Fibroblast of gingiva (primary cell): Measurements from ENCODE around the gene FHL1.
"Not testable (repeated sequence)": the region's sequence is repeated elsewhere in the genome, so short reads cannot be mapped to it uniquely, and the experiment has no call there.

ENCODE experiments used
- DNase-seq: peaks from one replicate; pipeline ENCODE4 v3.0.0-alpha.2; 2011; ENCODE audit warnings: low read depth

Gene FHL1

DNA sequence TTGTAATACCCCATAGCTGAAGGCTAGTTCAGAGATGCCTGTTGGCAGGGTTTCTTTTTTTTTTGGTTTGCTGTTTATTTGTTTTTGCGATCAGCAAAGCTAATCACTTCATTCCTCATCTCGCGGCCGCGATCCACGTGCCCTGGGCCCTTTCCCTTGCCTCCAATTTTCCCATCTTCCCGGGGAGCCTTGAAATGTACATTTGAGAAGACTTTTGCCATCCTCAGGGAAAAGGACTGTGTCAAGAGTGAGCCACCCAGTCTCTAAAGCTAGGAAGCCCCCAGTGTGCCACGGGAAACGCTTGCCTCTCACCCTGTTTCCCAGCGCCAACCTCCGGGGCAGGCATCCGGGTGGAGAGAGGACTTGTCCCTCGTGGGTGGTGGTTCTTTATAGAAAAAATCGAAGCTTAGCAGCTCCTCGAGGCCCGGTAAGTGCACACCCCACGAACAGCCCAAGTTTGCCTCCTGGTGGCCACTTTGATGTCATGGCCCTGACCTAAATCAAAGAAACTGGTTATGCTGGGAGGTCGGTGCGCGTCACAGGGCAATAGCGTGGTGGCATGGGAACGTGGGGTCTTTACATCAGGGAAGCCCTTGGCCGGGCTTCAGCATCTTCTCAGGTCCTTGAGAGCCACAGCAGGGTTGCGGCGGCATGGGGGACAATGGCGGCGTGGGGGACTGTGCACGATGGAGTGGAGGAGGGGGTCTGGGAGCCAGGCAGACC lies 61.8 kb downstream of the FHL1 start:
- DNase-seq: peak; percentile 71

DNA sequence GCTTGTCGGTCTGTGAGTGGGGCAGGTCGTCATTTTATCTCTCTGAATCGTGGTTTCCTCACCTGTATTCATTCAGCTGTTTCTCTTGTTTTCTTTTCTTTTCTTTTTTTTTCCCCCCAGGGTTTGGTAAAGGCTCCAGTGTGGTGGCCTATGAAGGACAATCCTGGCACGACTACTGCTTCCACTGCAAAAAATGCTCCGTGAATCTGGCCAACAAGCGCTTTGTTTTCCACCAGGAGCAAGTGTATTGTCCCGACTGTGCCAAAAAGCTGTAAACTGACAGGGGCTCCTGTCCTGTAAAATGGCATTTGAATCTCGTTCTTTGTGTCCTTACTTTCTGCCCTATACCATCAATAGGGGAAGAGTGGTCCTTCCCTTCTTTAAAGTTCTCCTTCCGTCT lies 62.4 kb downstream of the FHL1 start:
- DNase-seq: no peak

DNA sequence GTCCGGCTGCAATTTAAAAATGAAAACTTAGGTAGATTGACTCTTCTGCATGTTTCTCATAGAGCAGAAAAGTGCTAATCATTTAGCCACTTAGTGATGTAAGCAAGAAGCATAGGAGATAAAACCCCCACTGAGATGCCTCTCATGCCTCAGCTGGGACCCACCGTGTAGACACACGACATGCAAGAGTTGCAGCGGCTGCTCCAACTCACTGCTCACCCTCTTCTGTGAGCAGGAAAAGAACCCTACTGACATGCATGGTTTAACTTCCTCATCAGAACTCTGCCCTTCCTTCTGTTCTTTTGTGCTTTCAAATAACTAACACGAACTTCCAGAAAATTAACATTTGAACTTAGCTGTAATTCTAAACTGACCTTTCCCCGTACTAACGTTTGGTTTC lies 62.9 kb downstream of the FHL1 start:
- no peak for DNase-seq

DNA sequence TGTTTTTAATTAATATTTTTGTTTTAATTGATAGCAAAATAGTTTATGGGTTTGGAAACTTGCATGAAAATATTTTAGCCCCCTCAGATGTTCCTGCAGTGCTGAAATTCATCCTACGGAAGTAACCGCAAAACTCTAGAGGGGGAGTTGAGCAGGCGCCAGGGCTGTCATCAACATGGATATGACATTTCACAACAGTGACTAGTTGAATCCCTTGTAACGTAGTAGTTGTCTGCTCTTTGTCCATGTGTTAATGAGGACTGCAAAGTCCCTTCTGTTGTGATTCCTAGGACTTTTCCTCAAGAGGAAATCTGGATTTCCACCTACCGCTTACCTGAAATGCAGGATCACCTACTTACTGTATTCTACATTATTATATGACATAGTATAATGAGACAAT lies 63.5 kb downstream of the FHL1 start:
- DNase-seq: peak; percentile 44

DNA sequence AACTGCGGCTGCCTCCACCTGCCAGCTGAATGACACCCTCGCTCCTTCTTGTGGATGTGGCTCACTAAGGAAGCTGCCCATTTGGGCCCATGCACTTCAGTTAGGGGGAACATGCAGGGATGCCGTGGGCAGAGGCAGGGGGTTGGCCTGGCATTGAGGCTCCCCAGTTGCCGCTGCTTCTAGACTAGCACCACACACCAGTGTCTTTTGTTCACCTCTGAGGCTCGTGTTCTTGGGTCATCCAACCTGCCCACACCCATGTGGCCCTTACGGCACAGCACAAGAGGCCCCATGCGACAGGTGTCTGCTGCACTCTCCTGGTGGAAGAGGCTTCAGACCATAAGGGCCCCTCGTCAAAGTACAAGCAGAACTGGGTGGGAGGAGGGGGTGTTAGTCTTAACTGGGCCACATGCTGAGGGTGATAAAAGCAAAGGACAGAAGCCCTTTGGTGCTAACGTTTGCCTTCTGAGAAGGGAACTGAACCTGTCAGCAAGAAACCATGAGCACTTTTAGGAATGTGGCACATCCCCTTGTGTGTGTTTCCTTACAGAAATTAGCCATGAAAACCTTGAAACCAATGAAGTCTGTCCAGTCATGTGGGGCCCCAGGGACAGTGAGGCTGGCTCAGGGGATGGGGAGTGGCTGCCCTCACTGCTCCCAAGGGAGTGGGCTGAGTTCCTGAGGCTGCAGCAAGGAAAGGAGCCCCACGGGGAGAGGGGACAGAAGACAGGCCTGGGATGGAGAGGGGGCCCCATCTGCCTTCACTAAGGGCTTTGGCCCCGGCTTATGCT lies 64.6 kb downstream of the FHL1 start:
- no peak for DNase-seq

DNA sequence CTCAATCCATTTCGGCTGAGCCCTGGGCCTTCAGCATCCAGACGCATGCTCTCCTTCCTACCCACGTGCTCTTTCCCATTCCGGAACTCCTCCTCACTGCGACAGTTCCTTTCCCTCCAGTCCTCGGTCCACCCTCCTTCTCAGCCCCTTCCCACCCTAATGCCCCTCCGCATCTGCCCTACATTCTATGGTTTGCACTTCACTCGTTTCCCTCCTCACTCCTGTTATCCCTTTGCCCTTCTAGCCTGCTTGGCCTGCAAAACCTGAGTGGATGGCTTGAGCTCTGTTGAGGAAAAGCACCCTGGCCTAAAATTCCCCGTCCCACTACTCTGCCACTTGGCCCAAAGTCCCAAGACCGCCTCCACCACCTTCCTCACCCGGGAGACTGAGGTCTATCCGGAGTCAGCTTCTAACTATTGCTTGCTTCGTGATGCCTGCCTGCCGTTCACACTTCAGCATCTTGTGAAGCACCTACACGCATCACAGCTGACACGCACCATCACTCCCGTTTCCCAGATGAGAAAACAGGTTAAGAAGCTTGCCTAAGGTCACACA lies 65.3 kb downstream of the FHL1 start:
- no peak for DNase-seq

DNA sequence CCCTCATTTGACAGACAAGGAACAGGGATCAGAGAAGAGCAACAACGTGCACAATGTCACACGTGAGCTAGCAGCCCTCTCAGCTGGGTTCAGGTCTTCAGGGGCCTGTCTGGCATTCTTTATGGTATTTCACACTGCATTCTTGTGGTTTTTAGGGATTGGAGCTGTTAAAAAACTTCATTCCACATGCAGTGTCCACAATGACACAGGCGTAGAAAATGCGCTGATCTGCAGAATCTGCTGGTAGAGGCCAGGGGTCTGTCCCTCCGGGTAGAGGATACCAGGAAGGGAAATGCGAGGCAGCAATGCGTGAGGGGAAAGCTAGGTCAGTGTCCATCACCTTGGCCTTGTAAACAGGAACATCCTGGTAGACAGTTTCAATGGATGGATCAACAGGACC lies 67.2 kb downstream of the FHL1 start:
- peak; percentile 83 for DNase-seq

DNA sequence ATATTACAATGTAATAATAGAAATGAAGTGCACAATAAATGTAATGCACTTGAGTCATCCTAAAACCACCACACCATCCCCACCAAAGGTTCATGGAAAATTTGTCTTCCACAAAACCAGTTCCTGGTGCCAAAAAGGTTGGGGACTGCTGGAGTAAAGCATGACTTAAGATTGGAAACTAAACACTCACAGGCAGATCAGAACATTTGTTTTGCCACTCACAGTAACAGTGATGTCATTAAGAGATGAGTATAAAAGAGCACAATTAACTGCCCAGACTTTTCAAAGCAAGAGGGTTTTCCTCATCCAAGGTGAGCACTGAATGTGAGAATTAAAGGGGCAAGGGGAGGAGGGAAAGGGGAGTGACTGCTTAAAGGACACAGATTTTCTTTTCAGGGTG lies 68.2 kb downstream of the FHL1 start:
- DNase-seq: peak; percentile 58

DNA sequence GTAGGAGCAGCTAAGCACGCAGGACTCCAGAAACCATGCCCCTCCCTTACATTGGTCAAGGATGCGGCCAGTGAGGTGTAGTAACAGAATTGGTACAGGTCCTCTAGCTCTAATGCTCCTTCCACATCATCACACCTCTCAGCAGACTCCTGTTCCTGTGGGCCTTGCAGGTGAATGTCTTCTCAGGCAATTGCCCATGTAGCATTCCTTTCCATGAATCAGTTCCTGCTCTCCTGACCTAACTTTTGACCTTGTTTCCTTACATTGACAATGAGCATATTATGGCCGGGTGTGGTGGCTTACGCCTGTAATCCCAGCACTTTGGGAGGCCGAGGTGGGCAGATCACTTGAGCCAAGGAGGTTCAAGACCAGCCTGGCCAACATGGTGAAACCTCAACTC lies 72.6 kb downstream of the FHL1 start:
- no peak for DNase-seq

DNA sequence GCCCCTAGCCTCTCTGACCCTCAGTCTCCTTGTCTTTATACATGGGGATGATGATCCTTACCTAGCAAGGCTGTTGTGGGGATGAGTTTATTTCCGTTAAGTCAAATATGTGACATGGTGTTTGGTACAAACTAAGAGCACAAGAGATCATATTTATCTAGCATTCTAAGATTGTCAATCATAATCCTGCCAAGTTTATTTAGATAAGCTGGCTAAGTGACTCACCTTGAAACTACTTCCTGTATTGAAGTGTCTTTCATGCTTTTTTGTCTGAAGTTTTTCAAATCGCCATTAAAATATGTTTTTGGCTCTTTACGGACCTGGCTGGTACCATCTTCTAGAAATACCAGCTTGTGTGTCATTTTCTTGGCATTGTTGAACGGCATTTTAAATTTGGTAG lies 73.2 kb downstream of the FHL1 start:
- DNase-seq: no peak

DNA sequence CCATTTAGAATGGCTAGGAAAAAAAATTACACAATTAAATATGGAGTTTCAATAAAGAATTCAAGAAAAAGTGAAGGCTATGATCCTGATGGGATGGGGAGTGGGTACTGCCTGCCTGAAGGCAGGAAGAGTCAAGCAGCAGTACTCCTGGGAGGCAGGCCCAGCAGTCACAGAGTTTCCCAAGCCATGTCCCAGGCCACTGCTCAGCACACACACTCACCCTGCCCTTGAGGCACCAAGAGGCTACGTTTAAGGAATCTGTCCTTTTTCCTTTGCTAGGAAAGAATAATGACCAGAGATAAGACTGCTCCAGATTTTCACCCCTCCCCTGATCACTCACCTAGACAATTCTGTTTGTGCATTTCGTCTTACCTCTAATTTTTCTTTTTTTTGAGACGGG lies 73.6 kb downstream of the FHL1 start:
- DNase-seq: no peak

DNA sequence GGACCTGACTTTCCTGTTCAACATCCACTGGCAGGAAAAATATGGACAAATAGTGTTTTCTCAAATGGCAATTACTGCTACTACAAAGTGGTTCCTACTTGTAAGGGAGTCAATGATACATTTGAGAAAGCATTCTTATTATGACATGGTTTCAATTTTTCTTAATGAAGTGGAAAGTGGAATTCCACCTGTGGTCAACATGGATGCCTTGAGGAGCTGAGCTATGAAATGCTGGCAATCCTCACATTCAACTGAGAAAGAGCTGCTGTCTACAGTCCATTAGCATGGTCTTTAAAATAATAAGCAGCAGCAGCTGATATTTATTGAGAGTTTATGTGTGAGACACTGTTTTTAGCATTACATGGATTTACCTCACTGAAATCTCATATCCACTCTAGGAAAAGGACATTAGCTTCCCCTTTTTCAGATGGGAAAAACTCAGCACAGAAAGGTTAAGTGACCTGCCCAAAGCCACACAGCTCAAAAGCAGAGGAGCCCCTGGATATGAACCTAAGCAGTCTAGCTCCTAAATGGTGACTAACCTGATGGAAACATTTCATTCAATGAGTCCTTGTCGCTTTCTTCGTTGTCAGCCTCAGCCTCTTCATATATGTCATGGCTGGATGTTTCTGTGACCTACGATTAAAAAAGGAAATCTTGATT lies 74.6 kb downstream of the FHL1 start:
- DNase-seq: no peak

DNA sequence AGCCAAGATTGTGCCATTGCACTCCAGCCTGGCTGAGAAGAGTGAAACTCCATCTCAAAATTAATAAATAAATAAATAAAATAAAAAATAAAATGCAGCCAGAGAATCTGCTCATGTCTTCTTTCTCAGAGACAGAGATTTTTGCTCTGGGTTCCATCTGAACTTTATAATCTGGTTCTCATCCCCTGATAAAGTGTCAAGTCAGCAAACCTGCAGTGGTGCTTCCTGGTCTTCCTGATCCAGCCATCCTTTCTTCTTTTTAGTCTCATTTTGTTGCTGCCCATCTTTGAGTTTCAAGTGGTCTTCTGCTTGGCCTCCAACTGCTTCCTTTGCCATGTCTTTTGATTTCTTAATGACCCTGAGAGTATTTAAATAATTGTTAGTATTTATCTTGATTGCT lies 79.7 kb downstream of the FHL1 start:
- DNase-seq: no peak

DNA sequence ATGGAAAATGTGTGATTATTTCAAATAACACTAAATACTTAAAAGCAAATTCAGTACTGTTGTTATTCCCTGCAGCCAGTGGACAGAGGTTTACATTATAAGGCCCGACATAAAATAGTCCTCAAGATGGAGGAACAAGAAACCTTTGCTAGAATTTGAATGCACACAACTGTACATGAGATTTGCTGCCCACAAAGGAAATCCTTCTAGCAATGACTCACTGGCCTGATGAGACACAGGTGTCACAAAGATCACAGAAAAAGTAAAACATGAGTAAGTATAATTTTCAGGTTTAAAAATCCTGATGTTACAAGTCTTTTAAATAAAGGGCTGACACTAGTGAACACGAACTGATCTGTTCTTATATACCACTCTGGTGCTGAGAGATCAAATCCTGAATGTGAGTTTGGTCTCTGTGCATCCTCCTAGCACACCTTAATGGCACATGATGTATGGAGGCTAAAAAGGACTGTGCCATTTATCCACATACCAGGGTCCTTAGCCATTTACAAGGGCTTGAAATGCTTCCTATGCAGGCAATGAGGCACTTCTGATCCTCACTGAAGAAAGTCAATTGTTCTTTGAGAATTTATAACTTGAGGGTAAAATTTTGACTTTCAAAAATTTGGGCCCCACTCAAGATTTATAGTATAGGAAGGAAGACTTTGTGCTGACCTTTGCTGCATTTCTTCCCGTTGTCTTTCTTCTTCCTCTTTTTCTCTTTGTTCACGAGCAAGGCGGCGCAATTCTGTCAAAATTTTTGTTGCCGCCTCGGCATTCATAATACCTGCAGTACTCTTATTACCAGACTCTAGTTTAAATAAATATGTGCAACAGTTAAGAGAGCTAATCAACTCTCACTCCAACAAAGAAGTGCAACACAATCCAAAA lies 80.9 kb downstream of the FHL1 start:
- no peak for DNase-seq

DNA sequence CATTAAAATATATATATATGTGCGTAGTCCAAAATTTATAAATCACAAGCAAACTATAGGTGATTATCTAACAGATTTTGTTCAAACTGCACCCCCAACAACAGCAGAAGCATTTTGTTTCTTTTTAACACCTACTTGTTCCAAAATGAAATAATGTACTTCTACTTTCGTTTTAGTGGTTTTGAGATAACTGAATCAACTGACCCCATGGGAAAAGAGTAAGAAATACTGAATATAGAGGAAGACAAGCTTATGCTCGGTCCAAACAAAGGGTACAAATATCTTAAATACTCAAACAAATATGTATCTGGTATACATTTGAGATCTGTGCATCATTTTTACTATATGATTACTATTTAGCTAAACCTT lies 81.5 kb downstream of the FHL1 start:
- DNase-seq: no peak

DNA sequence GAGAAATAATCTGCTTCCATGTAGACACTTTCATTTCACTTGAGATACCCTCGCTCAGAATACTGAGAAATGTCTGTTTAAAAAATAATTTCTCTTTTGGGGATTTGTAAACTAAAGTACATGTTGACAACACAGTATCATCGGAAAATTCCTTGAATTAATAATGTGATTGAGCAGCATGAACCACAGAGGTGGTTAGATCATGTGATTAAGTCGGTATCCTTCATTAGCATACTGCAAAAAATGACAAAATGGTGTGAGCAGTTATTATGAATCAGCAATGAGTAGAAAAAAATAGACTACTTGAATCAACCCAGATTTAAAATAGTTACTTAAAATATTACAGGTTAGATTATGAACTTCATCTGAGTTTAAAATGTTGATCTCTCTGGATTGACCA lies 89.7 kb downstream of the FHL1 start:
- no peak for DNase-seq

DNA sequence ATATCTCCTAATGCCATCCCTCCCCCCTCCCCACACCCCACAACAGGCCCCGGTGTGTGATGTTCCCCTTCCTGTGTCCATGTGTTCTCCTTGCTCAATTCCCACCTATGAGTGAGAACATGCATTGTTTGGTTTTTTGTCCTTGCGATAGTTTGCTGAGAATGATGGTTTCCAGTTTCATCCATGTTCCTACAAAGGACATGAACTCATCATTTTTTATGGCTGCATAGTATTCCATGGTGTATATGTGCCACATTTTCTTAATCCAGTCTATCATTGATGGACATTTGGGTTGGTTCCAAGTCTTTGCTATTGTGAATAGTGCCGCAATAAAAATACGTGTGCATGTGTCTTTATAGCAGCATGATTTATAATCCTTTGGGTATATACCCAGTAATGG lies 90.5 kb downstream of the FHL1 start:
- not testable (repeated sequence) for DNase-seq

DNA sequence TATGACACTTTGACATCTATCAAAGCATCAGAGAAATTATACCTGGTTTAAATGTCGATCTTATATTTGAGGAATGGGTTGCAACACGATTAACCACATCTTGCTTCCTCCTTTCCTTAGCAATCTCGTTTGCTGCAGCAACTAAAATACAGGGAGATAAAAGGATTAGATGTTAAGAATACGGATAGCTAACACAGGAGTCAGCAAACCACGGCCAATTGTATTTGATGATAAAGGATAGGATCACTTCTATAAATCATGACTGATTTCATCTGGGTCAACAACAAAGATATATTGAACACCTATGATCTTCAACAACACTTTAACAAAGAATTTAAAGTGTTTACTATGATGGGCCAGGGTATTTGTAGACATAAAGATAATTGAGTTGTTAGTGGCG lies 98.9 kb downstream of the FHL1 start:
- no peak for DNase-seq

DNA sequence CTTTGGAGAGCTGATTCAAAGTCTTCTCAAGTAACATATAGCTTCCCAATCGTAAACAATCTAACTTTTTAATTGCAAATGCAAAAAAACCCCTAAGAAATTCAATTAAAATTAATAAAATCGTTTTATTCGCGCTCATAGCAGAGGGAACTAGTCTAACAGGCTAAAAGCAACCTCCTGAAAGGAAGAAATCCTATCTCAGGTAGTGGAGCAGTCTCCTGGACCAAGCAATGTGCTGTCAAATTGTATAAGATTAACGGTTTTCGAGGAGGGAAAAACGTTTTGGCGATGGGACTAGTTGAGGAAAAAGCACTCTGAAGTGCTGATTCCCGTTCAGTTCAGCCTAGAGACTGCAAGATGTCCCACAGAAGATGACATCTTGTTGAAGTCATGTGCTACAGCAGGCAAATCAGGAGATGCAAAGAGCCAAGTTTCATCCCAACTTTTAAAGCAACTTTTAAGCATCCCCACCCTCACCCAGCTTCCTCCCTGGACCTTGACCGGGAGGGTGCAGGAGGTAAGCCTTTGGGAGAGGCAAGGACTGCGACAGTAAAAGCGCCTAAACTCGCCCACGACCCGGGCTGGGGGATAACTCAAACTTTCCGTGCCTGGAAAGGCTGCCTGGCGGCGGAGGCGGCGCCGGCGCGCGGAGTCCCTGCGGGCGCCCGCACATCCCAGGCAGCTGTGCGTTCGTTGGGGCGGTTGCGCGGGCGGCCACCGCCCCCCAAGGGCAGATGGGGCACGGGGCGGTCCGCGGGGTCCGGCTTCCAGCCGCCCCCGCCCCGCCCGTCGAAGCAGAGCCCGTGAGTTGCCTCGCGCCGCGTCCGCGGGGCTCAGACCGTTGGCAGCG lies 103.1 kb downstream of the FHL1 start:
- peak; percentile 14 for DNase-seq

DNA sequence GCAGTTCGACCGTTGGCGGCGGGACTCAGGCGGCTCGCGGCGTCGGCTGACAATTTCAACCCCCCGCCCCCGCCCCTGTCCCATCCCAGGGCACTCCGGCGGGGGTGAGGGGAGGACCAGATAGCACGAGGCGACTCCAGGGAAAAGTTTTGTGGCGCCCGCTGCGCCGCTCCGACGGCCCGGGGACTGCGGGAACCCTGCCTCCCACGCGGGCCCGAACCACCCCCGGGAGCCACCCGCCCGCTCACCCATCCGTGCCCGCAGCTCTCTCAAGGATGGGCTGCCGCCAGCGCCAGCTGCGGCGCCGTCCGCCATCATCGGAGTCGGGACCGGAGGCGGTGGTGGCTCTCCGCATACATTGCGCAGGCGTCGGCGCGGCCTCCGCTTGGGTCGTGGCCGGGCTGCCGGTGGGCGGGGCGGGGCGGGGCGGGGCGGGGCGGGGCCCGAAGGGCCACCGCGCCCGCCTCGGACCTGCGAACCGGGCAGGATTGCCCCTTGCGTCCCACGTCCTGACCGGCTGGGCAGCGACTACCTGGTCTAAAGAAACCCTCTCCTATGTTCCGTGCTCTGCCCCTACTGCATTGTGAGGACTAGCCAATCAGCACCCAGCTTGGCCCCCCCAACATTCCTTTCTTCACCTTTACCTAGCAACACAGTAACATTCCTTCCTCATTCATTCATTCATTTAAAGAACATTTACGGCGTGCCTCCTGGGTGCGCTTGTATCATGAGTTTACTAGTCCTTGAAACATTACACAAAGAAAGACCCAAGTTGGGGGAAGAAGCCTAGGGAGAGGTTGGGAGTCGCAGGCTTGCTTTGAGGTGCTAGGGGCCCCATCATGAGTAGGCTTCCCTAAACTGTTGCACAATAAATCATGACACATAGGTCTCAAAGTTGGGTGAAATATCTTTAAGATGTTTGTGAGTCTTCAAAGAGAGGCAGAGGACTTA lies 104.0 kb downstream of the FHL1 start, which contains the start of gene MAP7D3:
Gene MAP7D3, minus strand, starts transcription at position 360 of the 951 bp plus-strand sequence. Its CDS starts 42 bp downstream, at position 318.
- DNase-seq: peak; percentile 35
